ENCODE measurements around the gene EYA2.

EYA2 gene

DNA sequence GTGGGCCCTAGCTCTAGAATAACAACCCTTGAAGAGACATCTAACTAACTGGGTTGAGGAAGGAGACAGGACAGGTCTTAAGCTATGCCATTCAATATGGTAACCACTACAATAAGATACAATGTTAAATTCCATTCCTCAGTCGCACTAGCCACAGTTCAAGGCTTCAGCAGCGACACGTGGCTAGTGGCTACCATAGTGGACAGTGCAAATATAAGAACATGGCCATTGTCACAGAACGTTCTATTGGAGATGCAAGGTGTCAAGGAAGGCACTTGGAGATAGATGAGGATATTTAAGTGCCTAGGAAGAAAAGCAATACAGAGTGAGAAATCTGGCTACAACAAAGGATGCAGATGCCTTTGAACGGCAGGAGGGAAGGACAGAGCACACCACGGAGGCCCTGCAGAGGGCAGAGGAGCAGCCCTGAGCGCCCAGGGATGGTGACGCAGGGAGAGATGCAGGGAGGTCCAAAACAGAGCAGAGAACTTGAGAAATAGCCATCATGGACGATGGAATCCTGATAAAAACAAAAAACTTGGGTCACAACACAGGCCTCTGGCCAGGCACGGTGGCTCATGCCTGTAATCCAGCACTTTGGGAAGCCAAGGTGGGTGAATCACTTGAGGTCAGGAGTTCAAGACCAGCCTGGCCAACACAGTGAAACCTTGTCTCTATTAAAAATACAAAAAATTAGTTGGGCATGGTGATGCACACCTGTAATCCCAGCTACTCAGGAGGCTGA, 321.2 kb downstream of the EYA2 start:
- DNase-seq: no peak

DNA sequence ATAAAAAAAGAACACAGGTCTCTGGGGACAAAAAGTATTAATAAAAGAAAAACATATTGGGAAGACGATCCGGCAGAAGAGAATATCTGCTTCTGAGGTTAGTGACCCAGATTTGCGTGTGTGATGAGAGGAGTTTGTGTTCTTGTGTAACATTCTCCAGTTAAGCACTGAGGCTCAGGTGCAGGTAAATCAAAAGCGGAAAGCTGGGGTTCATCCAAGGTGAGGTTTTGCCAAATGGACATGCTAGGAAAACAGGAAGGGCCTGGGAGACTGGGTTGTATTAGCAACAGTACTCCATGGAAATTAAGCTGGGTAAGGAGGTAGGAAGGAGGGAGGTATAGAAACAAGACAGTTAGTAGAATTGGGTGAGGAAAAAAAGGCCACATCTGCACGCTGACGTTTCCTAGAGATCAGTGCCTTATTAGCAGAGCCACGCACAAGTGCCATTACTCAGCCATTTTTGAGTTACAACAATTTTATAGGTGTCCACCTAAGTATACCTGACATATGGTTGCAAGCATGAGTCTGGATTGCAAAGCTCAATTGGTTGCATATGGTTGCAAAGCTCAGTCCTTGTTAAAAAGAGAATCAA, 322.3 kb downstream of the EYA2 start:
- no peak for DNase-seq

- peak; percentile 42 for DNase-seq
Observed at GRCh38 chr20:47217482-47218446, 323.1 kb downstream of the EYA2 start.

DNA sequence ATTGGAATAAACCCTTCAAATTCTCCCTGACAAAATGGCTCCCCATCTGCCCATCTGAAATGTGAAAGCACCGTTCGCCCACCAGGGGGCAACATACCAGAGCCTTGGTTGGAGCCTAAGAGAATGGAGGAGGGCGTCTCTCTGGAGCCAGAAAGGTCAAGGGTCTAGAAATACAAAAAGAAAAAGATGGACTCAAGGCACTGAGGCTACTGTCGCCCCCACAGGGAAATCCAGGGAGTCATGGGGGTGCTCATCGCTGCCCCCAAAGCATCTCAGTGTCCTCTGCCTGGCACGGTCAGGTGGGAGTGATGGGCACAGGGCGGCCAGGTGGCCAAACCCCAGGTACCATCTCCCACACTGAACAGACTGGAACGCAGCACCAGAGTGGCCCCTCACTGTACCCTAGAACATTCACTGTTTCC, 325.5 kb downstream of the EYA2 start:
- DNase-seq: peak; percentile 28

DNA sequence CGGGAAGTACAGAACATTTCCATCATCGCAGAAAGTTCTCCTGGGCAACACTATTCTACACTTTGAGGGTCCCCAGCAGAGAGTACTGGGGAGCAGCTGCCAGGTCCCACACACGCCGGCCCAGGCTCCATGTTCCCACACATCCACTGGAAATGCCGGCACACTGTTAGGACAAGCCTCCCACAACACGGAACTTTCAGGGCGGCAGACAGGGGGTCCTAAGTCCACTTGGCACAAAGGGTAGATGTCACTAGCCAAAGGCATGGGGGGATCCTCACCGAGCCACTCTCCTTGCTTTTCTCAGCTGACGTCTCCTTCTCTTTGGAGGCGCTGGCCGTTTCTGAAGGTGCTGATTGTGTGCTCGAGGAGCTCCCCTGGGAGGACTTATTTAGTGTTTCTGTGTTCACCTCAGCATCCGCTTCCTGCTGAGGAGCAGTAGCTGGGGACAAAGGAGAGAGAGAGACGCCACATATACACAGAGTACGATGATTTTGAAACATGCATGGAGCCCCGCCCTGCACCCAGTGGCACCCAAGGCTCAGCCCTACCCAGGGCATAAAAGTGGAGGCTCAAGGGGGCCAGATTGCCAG, 326.5 kb downstream of the EYA2 start:
- no peak for DNase-seq

- DNase-seq: no peak
Observed at GRCh38 chr20:47222468-47223119, 328.0 kb downstream of the EYA2 start.

- no peak for DNase-seq
Observed at GRCh38 chr20:47223896-47224295, 329.3 kb downstream of the EYA2 start.

DNA sequence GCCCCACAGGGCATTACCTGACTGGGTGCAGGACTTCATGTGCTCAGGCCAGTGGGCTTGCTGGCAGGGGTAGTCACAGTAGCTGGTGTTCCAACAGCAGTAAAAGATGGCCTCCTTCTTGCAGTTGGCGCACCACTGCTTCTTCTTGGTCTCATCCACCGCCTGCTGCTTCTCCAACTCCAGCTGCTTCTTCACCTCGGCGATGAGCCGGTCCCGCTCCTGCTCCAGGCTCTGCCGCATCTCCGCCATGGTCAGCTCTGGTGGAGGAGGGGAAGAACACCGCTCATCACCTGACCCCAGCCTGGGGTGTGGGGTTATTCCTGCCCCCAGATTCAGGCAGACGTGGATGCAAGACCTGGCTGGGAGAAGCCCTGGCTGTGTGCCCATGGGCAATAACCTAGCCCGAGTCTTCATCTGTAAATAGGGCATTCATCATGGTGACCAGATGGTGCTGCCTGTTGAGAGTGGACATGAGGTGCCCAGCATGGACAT, 329.7 kb downstream of the EYA2 start:
- no peak for DNase-seq

DNA sequence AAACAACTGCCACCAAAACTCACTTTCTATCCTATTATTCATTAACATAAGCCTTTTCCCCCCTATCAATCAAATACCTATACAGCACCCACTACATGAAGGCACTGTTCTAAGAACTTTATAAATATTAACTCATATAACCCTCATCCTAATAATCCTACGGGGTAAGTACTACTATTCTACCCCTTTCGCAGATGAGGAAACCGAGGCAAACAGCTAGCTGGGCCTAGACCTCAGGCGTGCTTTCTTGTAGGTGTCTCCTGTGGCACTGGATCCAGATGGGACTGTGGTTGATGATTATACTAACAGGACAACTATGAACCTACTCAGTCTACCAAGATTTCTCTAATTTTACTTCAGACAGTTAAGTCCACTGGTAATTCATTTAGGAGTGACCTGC, 330.2 kb downstream of the EYA2 start:
- no peak for DNase-seq

DNA sequence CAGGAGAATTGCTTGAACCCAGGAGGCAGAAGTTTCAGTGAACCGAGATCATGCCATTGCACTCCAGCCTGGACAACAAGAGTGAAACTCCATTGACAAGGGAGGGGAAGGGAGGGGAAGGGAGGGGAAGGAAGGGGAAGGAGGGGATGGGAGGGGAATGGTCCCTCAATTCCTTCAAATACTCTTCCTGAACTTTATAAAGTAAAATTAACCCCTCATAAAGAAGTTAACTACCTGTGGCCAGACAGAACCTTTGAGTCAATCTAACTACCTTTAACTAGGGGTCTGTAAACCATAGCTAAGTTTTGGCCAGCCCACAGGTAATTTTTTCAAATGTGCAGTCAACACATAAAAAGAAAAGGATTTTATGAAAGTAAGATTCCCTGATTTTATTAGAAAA, 330.8 kb downstream of the EYA2 start:
- no peak for DNase-seq

DNA sequence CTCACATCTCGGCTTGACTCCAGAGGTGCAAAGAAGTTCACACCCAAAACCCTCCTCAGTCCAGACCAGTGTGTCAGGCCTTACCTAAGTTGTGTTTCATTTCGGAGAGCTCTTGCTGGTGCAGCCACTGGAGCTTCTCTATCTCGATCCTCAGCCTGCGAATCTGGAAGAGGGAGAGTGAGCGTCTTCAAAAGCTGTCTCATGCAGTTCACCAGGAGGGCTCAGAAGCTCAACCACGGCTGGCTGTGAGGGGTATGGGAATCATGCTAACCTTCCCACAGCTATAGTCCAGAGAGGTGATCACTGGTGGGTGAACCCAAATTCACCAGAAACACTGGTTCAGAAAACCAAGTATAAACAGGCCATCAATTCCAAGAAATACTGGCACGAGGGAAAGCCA, 332.5 kb downstream of the EYA2 start:
- DNase-seq: no peak

DNA sequence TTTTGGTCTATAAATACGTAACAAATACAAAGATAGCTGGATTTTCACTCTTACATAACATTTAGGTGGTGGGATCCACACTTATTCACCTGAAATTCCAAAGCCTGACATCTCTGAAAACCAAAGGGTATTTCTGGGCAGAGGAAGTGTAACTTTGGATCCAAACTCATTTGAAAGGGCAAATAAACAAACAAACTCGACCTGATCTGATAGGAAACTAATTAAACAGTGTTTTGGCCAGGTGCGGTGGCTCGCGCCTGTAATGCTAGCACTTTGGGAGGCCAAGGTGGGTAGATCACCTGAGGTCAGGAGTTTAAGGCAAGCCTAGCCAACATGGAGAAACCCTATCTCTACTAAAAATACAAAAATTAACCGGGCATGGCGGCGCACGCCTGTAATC, 332.9 kb downstream of the EYA2 start:
- DNase-seq: no peak

GRCh38 chr20:47228654-47229053, 334.0 kb downstream of the EYA2 start:
- DNase-seq: no peak

- peak; percentile 31 for DNase-seq
Observed at GRCh38 chr20:47230811-47231256, 336.2 kb downstream of the EYA2 start.

DNA sequence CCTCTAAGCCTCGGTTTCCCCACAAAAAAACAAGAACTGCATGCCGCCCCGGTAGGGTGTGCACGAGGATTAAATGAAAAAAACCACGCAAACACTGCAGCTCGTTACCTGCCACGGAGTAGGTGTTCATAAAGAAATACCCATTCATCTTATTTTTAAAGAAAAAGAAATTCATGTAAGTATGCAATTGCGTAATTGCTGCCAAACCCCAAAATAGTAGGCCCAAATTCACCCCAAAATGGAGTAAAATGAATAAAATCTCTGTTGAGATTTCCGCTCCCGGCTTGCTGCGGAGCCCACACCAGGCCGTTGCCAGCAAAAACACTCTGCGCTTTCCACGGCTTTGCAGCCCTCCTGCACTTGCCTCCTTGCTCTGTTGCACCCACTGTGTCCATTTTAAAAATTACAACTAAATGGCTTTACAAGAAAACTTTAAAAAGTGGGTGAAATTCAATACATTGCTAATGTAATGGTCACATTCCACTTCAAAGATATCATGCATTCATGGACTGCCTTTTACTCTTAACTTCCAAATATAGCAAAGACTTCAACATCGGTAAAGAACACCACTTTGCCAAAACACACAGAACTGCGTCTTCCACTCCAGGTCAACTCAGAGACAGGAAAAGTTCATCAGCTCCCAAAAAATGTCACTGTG, 336.9 kb downstream of the EYA2 start:
- no peak for DNase-seq

GRCh38 chr20:47232518-47232917, 337.9 kb downstream of the EYA2 start:
- DNase-seq: no peak

DNA sequence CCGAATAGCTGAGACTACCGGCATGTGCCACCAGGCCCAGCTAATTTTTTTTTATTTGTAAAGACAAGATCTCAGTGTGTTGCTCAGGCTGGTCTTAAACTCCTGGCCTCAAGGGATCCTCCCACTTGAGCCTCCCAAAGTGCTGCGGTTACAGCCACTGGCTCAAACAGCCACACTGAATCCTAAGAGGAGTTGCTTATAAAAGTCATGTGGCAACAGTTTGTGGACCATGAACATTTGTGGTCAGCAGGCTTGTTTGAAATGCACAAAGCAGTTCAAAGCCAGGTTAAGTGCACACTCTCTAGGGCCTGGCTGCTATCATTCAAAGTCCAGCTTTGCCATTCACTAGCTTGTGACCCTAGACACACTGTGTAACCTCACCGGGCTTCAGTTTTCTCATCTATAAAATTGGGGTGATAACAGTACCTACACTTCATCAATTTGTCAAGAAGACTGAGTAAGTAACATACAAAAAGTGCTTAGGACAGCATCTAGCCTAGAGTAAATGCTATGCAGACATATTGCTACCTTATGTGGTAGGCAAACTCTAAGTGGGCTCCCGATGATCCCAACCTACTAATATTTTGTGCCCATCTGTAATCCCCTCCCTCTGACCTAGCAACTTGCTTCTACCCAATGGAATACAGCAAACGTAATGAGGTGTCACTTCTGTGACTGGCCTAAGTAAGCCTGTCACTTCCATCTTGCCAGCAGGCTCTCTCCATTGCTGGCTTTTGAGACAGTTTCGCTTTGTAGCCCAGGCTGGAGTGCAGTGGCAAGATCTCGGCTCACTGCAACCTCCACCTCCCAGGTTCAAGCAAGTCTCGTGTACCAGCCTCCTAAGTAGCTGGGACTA, 338.9 kb downstream of the EYA2 start:
- DNase-seq: peak; percentile 29

DNA sequence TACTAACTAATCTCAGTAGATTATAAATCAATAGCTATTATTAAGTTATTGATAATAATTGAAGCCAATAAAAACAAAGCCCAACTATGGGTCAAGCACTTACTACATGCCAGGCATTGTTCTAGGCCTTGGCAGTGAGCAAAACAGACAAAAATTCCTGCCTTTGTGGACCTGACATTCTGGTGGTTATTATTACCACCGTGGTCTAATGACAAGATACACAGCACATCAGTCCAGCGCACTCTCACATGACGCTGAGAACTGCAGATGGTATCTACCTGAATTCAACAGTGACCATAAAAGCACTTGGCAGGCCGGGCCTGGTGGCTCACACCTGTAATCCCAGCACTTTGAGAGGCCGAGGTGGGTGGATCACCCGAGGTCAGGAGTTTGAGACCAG, 340.5 kb downstream of the EYA2 start:
- no peak for DNase-seq

DNA sequence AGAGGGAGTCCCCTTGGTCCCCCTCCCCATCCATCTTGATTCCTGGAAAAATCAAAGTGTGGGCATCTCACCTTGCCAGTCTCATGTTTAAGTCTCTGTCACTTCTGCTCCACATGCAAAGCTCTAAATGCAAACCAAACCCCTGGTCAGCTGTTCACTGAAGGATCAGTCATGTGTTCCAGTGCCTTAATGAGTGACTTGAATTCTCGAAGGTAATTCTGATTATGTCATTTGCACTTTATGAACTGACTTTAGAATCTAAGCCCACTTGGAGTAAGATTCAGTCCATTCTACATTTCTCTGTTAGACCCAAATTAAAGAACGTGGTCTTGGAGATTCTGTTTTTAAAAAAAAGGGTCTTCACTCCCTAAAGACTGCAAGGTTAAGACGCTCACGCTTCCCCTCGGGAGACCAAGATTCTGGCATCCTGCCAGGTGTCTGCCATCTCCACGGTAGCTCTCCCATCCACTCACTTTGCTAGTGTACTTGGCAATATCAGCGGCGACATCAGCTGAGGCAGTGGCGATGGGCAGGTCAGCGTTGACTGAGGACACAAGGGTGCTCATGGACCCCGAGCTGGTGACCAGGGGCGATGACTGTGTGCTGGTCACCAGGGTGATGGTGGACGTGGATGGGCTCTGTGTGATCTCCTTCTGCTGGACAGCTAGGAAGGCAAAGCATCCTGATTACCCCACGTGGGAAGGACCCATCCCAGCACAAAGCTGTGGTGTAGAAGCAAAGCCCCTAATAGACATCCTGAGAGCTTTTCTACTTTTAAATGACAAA, 341.4 kb downstream of the EYA2 start:
- no peak for DNase-seq

DNA sequence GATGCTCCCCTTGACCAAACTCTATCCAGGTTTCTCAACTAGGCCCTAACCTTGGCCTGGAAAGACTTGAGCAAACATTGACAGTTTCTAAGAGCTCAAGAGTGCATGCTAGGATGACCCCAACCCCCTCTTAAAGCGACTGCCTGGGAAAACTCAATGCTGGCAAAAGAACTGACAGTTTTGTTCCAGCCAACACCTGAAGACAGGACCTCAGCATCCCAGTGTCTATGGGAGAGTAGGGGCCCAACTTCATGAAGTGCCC, 341.9 kb downstream of the EYA2 start:
- DNase-seq: no peak

Data from MV-4-11 (cell line).